ENCODE data around the gene CLCN7. TPM values are rescaled to one million over a fixed set of nuclear protein-coding genes. Genes with fewer than 3 reads are reported as not detected.

Gene CLCN7
- total RNA-seq, 1 donor from 2014 or later, result 53.9 TPM

DNA sequence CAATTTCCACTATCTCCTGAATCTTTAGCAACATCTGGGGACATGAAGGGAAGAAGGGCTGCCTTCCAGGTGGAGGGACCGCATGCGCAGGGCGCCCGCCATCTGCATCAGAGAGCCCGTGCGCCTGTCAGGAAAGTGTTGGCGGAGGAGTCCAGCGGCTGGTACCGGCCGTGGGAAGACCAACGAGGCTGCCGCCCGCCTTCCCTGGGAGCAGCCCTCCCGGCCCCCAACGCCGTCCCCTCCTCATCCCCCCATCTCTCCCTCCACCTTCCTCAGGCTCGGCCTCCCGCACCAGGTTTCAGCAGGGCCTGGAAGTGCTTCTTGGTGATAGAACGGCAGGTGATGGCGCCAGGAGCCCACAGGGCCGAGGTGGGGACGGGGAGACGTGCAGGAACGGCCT, 8.8 kb downstream of the CLCN7 start:
- intact Hi-C loops (cut with micrococcal nuclease), result no loop called here

GRCh38 chr16:1465567-1465915, 9.3 kb downstream of the CLCN7 start:
- intact Hi-C loops (cut with micrococcal nuclease), result no loop called here

GRCh38 chr16:1464894-1465566, 9.8 kb downstream of the CLCN7 start:
- intact Hi-C loops (cut with micrococcal nuclease), result no loop called here

GRCh38 chr16:1464196-1464893, 10.5 kb downstream of the CLCN7 start:
- intact Hi-C loops (cut with micrococcal nuclease), result no loop called here

GRCh38 chr16:1461146-1461545, 13.7 kb downstream of the CLCN7 start:
- intact Hi-C loops (cut with micrococcal nuclease), result no loop called here

- intact Hi-C loops (cut with micrococcal nuclease), result no loop called here
Observed at GRCh38 chr16:1460602-1461138, 14.2 kb downstream of the CLCN7 start.

GRCh38 chr16:1459967-1460366, 14.9 kb downstream of the CLCN7 start:
- intact Hi-C loops (cut with micrococcal nuclease), result no loop called here

DNA sequence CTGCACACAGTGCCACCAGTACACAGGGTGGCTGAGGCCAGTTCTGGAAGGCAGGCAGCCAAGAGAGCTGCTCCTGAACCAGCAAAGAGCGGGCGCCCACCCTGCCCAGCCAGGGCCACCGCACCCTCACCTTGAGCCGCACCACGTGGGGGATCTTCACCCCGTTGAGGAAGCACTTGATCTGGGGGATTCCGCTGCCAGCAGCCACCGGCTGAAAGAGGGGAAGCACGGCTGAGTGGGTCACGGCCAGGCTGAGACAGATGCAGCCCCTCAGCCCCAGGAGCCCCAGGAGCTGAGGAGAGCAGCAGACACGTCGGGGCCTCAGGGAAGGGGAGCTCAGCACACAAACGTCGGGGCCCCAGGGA, 15.9 kb downstream of the CLCN7 start:
- intact Hi-C loops (cut with micrococcal nuclease), result no loop called here

- intact Hi-C loops (cut with micrococcal nuclease), result no loop called here
Observed at GRCh38 chr16:1458336-1458976, 16.4 kb downstream of the CLCN7 start.

DNA sequence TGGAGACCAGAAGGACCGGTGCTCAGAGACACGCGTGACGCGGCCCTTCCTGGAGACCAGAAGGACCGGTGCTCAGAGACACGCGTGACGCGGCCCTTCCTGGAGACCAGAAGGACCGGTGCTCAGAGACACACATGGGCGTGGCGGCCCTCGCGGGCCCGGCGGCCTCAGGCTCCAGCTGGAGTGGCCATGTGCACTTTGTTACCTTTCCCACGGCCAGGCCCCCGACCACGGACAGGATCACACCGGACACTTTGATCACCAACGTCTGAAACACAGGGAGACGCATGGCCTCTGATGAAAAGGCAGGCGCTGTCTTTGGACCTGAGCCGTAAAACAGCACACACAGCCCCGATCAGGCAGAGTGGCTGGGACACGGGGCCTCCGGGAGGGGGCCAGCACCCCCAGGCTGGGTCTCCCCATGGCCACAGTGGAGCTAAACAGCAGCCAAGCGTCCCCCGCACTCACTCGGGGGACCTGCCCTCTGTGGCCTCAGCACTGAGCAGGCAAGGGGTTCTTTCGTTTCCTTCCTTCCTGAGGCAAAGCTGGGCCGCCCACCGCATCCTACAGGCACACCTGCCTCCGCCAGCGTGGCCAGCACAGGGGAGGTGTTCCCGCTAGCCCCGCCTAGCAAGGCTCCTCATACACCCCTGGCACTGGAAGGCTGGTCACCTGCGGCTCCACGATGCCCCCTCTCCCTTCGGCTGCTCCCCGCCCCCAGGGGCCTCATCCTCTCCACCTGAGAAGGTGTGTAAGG, 17.2 kb downstream of the CLCN7 start:
- intact Hi-C loops (cut with micrococcal nuclease), result no loop called here

- intact Hi-C loops (cut with micrococcal nuclease), result no loop called here
Observed at GRCh38 chr16:1456951-1457350, 17.9 kb downstream of the CLCN7 start.

GRCh38 chr16:1455190-1456171, 19.3 kb downstream of the CLCN7 start:
- intact Hi-C loops (cut with micrococcal nuclease), result no loop called here

DNA sequence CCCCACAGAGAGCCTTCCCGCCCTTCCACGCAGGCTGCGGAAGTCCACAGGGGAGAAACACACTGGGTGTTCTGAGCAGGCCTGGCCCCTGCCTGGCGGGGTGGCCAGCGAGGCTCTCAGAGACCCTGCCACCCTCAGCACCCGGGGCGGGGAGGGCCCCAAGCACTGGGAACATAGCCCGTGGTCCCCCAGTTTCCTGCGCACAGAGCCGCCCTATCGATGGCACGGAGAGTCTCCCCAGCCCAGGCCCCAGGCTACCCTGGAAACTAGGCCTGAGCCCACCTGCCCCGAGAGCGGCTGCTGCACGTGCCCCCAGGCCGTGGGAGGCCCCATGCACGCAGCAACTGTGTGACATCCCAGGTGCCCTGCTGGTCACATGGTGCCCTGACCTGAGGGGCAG, 20.3 kb downstream of the CLCN7 start:
- intact Hi-C loops (cut with micrococcal nuclease), result no loop called here

GRCh38 chr16:1453316-1453715, 21.5 kb downstream of the CLCN7 start:
- intact Hi-C loops (cut with micrococcal nuclease), result no loop called here

GRCh38 chr16:1452530-1452929, 22.3 kb downstream of the CLCN7 start:
- intact Hi-C loops (cut with micrococcal nuclease), result no loop called here

DNA sequence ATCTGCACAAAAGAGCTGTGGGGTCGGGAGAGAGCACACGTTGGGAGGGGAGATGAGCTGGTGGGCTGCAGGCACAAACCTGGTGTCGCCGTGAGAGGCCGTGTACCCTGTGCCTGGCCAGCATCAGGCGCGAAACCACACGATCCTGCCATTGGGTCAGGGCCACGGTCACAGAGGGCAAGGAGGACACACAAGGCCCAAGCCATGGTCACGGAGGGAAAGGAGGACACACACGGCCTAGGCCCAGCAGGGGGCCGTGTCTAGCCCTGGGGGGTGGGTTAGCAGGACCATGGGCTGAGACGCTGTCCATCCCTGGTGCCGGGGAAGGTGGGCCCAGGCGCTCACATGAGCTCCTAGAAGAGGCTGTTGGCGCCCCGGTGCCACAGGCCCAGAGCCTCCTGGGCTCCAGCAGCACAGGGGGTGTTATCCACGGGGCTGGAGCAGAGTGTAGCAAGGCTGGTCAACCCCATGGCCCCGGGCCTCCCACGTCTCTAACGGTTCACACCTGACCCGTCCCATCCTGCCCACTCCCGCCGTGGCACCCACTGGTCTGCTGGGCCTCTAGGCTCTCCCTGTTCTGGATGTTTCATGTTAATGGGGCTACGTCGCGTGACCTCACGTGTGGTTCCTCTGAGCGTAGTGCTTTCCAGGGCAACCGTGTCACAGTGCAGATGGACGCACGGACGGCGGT, 23.0 kb downstream of the CLCN7 start:
- intact Hi-C loops (cut with micrococcal nuclease), result no loop called here

DNA sequence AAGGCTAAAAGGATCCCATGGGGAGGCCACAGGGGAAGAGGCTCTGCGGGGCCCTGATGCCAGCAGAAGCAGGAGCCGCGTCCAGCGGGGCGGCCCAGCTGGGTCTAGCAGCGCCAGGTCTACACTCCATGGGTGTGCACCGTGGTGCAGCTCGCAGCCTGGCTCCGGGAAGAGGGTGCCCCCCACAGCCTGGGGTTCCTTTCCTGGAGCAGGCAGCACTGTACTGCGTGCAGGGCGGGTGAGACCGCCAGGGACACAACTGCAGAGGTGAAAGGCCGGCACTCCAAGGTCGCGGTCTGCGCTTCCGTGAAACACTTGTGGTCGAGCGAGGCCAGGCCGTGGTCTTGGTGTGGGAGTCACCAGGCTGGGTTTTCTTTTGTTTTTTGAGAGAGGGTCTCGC, 24.0 kb downstream of the CLCN7 start:
- intact Hi-C loops (cut with micrococcal nuclease), result no loop called here

DNA sequence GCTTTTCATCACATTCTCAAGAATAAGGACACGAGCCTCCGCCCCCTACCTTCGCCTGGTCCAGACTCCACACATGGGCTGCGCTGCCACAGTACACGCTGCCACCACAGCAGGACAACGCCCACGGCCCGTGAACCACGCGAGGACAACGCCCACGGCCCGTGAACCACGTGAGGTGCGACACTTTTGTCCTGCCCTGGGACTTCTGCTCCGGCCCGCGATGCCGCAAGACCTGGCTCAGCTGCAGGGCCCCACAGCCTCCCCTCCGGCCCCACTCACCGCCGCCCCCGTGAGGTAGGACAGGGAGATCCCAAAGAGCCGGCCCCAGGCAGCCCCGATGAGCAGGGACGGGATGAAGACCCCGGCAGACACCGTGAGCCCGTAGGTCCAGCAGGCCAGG, 24.6 kb downstream of the CLCN7 start:
- intact Hi-C loops (cut with micrococcal nuclease), result no loop called here

GRCh38 chr16:1449201-1449788, 25.5 kb downstream of the CLCN7 start:
- intact Hi-C loops (cut with micrococcal nuclease), result no loop called here

All from T-helper 2 cell treated with Interferon-gamma antibody and Interleukin-4, amounts not matched to agents 100 ng/mL and 5 ng/mL, for 36 hours (primary cell).